ENCODE results near the gene NPC1. TPM values are rescaled to one million over a fixed set of nuclear protein-coding genes. Genes with fewer than 3 reads are reported as not detected.
"Not testable (repeated sequence)": the region's sequence is repeated elsewhere in the genome, so short reads cannot be mapped to it uniquely, and the experiment has no call there.

The NPC1 gene
- total RNA-seq, 1 experiment from 2014 or later: 39.4 TPM

DNA sequence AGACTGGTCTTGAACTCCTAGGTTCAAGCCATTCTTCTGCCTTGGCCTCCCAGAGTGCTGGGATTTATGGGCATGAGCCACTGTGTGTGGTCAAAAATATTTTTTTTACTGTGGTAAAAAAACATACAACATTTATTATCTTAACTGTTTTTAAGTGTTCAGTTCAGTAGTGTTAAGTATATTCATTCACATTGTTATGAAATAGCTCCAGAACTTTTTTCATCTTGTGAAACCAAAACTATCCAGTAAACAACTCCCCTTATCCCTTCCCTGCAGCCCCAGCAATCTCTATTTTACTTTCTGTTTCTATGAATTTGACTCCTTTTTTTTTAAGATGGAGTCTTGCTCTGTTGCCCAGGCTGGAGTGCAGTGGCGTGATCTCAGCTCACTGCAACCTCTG is 73.7 kb downstream of the NPC1 start:
- in situ Hi-C loops (cut with HindIII; ENCODE audit: low pct_unique_long_range_greater_than_20kb, low sequenced_read_pairs): no loop called here
- DNase-seq (ENCODE audit: low read depth, low spot score): no peak

DNA sequence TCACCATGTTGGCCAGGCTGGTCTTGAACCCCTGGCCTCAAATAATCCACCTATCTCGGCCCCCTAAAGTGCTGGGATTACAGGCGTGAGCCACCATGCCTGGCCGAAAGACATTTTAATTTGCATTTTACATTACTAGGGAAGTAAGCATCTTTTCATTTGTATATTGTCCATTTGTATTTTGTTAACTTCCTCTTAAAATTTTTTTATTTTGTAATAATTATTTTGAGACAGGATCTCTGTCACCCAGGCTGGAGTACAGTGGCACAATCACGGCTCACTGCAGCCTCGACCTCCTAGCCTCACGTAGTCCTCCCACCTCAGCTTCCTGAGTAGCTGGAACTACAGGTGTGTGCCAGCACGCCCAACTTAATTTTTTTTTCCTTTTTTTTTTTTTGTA is 74.1 kb downstream of the NPC1 start:
- in situ Hi-C loops (cut with HindIII; ENCODE audit: low pct_unique_long_range_greater_than_20kb, low sequenced_read_pairs): not testable (repeated sequence)

DNA sequence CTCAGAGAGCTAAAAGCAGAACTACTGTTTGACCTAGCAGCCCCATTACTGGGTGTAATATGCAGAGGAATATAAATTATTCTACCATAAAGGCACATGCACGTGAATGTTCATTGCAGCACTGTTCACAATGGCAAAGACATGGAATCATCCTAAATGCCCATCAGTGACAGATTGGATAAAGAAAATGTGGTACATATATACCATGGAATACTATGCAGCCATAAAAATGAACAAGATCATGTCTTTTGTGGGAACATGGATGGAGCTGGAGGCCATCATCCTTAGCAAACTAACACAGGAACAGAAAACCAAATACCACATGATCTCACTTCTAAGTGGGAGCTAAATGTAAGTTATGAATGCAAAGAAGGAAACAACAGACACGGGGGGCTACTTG is 75.4 kb downstream of the NPC1 start:
- in situ Hi-C loops (cut with HindIII; ENCODE audit: low pct_unique_long_range_greater_than_20kb, low sequenced_read_pairs); DNase-seq (ENCODE audit: low read depth, low spot score): not testable (repeated sequence)

More for the DNA sequence above, 74.1 kb downstream of the NPC1 start:
- not testable (repeated sequence) for DNase-seq (ENCODE audit: low read depth, low spot score)

GRCh38 chr18:23506393-23506792 is 79.9 kb downstream of the NPC1 start:
- DNase-seq (ENCODE audit: low read depth, low spot score): no peak
- in situ Hi-C loops (cut with HindIII; ENCODE audit: low pct_unique_long_range_greater_than_20kb, low sequenced_read_pairs): no loop called here

GRCh38 chr18:23504720-23505119 is 81.6 kb downstream of the NPC1 start:
- DNase-seq (ENCODE audit: low read depth, low spot score): no peak
- in situ Hi-C loops (cut with HindIII; ENCODE audit: low pct_unique_long_range_greater_than_20kb, low sequenced_read_pairs): no loop called here

GRCh38 chr18:23503963-23504344 is 82.4 kb downstream of the NPC1 start:
- no peak for DNase-seq (ENCODE audit: low read depth, low spot score)
- in situ Hi-C loops (cut with HindIII; ENCODE audit: low pct_unique_long_range_greater_than_20kb, low sequenced_read_pairs): no loop called here

DNA sequence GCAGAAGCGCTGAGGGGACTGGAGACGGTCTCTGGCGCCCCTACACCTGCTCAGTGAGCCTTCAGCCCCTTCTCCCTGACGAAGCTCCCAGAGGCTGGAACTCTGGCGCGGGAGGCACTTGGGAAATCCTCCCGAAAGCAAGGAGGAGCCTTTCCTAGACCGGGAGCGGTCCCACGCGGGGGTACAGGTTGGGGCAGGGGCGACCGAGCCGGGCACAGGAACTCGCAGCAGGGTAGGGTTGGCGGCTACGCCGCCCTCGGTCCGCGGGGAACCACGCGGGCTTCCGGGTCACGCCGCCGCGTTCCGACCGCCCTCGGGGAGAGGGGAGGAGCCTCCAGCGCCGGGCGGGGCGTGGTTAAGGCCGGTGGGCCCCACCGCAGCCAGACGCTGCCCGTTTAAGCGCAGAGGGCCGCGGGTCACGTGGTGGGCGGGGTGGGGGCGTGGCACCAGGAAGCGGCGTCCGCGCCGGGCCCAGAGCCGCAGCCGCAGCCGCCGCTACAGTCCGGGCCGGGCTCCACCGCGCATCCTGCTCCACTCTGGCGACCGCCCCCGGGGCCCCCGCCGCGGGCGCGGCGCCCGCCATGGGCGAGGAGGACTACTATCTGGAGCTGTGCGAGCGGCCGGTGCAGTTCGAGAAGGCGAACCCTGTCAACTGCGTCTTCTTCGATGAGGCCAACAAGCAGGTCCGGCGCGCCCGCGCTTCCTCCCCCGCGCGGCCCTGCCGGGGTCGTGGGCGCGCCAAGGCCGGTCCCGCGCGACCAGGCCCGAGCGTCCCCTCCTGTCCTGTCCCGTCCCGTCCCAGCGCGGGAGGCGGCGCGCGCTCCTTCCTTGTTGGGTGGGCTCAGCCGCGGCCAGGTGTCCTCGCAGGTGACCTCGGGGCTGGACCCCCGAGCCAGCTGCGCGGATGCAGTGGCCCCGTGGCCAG is 83.0 kb downstream of the NPC1 start, which contains the start of gene RMC1:
Gene RMC1, plus strand, starts transcription at position 474 of the 925 bp plus-strand sequence. Its CDS starts 108 bp downstream, at position 582.
- peak; percentile 87 for DNase-seq (ENCODE audit: low read depth, low spot score)
- in situ Hi-C loops (cut with HindIII; ENCODE audit: low pct_unique_long_range_greater_than_20kb, low sequenced_read_pairs): no loop called here

- in situ Hi-C loops (cut with HindIII; ENCODE audit: low pct_unique_long_range_greater_than_20kb, low sequenced_read_pairs): no loop called here
- DNase-seq (ENCODE audit: low read depth, low spot score): no peak
These were observed 83.7 kb downstream of the NPC1 start for GRCh38 chr18:23502516-23503037.

DNA sequence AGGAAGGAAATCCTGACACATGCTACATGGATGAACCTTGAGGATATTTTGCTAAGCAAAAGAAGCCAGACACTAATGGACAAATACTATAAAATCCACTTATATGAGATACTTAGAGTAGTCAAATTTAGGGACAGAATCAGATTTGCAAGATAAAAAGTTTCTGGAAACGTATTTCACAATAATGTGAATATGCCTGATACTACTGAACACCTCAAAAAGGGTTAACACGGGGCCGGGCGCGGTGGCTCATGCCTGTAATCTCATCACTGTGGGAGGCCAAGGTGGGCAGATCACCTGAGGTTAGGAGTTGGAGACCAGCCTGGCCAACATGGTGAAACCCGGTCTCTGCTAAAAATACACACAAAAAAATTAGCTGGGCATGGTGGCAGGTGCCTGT is 84.7 kb downstream of the NPC1 start:
- in situ Hi-C loops (cut with HindIII; ENCODE audit: low pct_unique_long_range_greater_than_20kb, low sequenced_read_pairs): no loop called here
- DNase-seq (ENCODE audit: low read depth, low spot score): no peak

GRCh38 chr18:23499291-23499781 is 87.0 kb downstream of the NPC1 start:
- no peak for DNase-seq (ENCODE audit: low read depth, low spot score)
- in situ Hi-C loops (cut with HindIII; ENCODE audit: low pct_unique_long_range_greater_than_20kb, low sequenced_read_pairs): no loop called here

- DNase-seq (ENCODE audit: low read depth, low spot score): peak; percentile 80
- in situ Hi-C loops (cut with HindIII; ENCODE audit: low pct_unique_long_range_greater_than_20kb, low sequenced_read_pairs): no loop called here
These were observed 87.4 kb downstream of the NPC1 start for GRCh38 chr18:23498877-23499276.

DNA sequence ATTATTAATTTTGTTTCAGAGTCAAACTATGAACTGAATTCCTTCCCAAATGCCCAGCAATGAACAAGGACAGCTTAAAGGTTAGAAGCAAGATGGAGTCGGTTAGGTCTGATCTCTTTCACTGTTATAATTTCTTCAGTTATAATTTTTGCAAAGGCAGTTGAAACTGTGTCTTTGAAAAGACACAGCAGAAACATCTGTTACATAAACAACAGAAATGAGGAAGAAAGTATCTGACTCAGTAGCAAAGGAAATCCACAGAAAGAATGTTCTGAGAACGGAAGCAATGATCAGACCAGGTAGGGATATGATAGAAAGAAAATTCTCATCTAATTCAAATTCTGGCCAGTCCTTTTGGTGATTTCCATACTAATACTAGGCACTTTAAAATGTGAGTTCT is 88.2 kb downstream of the NPC1 start:
- DNase-seq (ENCODE audit: low read depth, low spot score): no peak
- in situ Hi-C loops (cut with HindIII; ENCODE audit: low pct_unique_long_range_greater_than_20kb, low sequenced_read_pairs): no loop called here

GRCh38 chr18:23495723-23496440 is 90.4 kb downstream of the NPC1 start:
- no peak for DNase-seq (ENCODE audit: low read depth, low spot score)
- in situ Hi-C loops (cut with HindIII; ENCODE audit: low pct_unique_long_range_greater_than_20kb, low sequenced_read_pairs): no loop called here

GRCh38 chr18:23494992-23495391 is 91.3 kb downstream of the NPC1 start:
- in situ Hi-C loops (cut with HindIII; ENCODE audit: low pct_unique_long_range_greater_than_20kb, low sequenced_read_pairs): no loop called here
- no peak for DNase-seq (ENCODE audit: low read depth, low spot score)

GRCh38 chr18:23493654-23494053 is 92.7 kb downstream of the NPC1 start:
- DNase-seq (ENCODE audit: low read depth, low spot score): no peak
- in situ Hi-C loops (cut with HindIII; ENCODE audit: low pct_unique_long_range_greater_than_20kb, low sequenced_read_pairs): no loop called here

- DNase-seq (ENCODE audit: low read depth, low spot score): not testable (repeated sequence)
These were observed 96.7 kb downstream of the NPC1 start for GRCh38 chr18:23489586-23489985.

GRCh38 chr18:23487738-23488570 is 98.4 kb downstream of the NPC1 start:
- in situ Hi-C loops (cut with HindIII; ENCODE audit: low pct_unique_long_range_greater_than_20kb, low sequenced_read_pairs): no loop called here
- DNase-seq (ENCODE audit: low read depth, low spot score): no peak

More at GRCh38 chr18:23489586-23489985, 96.7 kb downstream of the NPC1 start:
- in situ Hi-C loops (cut with HindIII; ENCODE audit: low pct_unique_long_range_greater_than_20kb, low sequenced_read_pairs): not testable (repeated sequence)
